Tibial nerve (tissue), 4 donors: ENCODE measurements around the gene DNM1L. TPM values are rescaled to one million over a fixed set of nuclear protein-coding genes. Genes with fewer than 3 reads are reported as not detected.
A peak's percentile ranks its signal among the peaks of the same experiment; 100 is the strongest.

Experiments
- DNase-seq, 2 donors: peaks; one replicate each; pipeline ENCODE4 v3.0.0-alpha.2; 2019; ENCODE audit warnings: low spot score in 2 of 2
- H3K27ac ChIP-seq, 4 donors: fragments of 200-600 bp; sonication (generic) in 3 of 4; one replicate each; pipeline ENCODE4 v1.5.1; 2017 to 2019; ENCODE audit warnings: mild to moderate bottlenecking in 1 of 4
- H3K27me3 ChIP-seq, 2 donors: fragments of 200-600 bp; sonication (generic) in 1 of 2; one replicate each; pipeline versions ENCODE4 v1.5.1 to v1.6.0; 2017 to 2019
- H3K36me3 ChIP-seq, 3 donors: fragments of 200-600 bp; sonication (generic); one replicate each; pipeline ENCODE4 v1.5.1; 2018 to 2019
- H3K4me1 ChIP-seq, 4 donors: fragments of 200-600 bp; sonication (generic) in 3 of 4; one replicate each; pipeline ENCODE4 v1.5.1; 2017 to 2019
- H3K4me3 ChIP-seq, 4 donors: fragments of 200-600 bp; sonication (generic) in 3 of 4; one replicate each; pipeline ENCODE4 v1.5.1; 2017 to 2019; ENCODE audit warnings: mild to moderate bottlenecking in 1 of 4, moderate library complexity in 1 of 4
- H3K9me3 ChIP-seq, 4 donors: fragments of 200-600 bp; sonication (generic) in 3 of 4; one replicate each; pipeline ENCODE4 v1.5.1; 2017 to 2019
- CTCF ChIP-seq, 5 experiments: fragments of 200-600 bp in 3 of 5; fragments of 450-650 bp in 2 of 5; sonication (generic) in 3 of 5; IDR thresholded peaks; one replicate each; pipeline ENCODE4 v1.5.1; 2016 to 2019; ENCODE audit warnings: antibody characterized with exemption in 5 of 5, mild to moderate bottlenecking in 3 of 5, moderate library complexity in 2 of 5
- EP300 ChIP-seq, 2 donors: sonication (generic); formaldehyde crosslinking; IDR thresholded peaks; one replicate each; pipeline ENCODE4 v1.6.1; 2017; ENCODE audit warnings: antibody characterized with exemption in 2 of 2, mild to moderate bottlenecking in 1 of 2
- POLR2A ChIP-seq, 2 donors: fragments of 450-650 bp; IDR thresholded peaks; one replicate each; pipeline ENCODE4 v1.6.1; 2017; ENCODE audit warnings: antibody characterized with exemption in 2 of 2, mild to moderate bottlenecking in 2 of 2, moderate library complexity in 2 of 2
- WGBS, 2 donors: methylation state at CpG; one replicate each; pipeline ENCODE4 v1.1.5; 2018; 5-methylcytosine and 5-hydroxymethylcytosine counted together
- total RNA-seq, 4 donors: library from RNA; depleted of rRNA; stranded (reverse); fragments of >200 nt; gene quantifications; one replicate each; pipeline ENCODE4 v1.1.0, GENCODE V29; 2016

DNM1L gene
- total RNA-seq, 4 donors from 2014 or later: 42.0 to 97.5 (median 59.1) TPM

- Histone ChIP-seq H3K4me3 (no peak overlapping the region), H3K9me3 (no peaks in the 10 kb centered on the region), H3K27me3 (no peaks in the 10 kb centered on the region), H3K27ac (no peak overlapping the region), H3K4me1 (peaks cover 0 to 26% (median 5%) of the 10 kb centered on the region in 4 donors), H3K36me3 (no peaks in the 10 kb centered on the region)
- WGBS, 2 donors: 67 to 71% methylated on average over 5 of the region's 5 CpGs
- no peak for DNase-seq
- no peak for TF ChIP-seq EP300 (IDR thresholded peaks at IDR 0.05)
- no peak for TF ChIP-seq POLR2A (IDR thresholded peaks at IDR 0.05)
- no peak for TF ChIP-seq CTCF (IDR thresholded peaks at IDR 0.05)
Measured at GRCh38 chr12:32777159-32777558, 98.1 kb downstream of the DNM1L start.

DNA sequence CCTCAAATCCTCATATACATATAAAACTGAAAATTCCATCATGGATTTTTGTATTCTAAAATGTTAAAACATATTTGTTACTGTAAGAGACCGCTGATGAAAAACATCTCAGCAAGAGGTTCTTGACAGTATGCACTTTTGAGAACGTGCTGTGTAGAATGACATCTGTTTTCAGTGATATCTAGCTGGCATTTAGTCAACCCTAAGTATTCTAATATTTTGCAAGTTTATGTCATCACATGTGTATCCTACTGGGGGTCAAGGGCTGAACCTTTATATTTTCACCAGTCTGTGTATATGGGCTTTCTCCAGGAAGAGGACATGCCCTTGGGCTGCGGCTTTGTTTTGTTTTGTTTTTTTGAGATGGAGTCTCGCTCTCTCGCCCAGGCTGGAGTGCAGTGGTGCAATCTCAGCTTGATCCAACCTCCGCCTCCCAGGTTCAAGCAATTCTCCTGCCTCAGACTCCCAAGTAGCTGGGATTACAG is 98.6 kb downstream of the DNM1L start:
- Histone ChIP-seq H3K4me1 (peaks cover 0 to 26% (median 5%) of the 10 kb centered on the region in 4 donors), H3K36me3 (no peaks in the 10 kb centered on the region), H3K27me3 (no peaks in the 10 kb centered on the region), H3K4me3 (no peak overlapping the region), H3K9me3 (no peaks in the 10 kb centered on the region), H3K27ac (no peak overlapping the region)
- TF ChIP-seq CTCF (IDR thresholded peaks at IDR 0.05) (no peak), POLR2A (IDR thresholded peaks at IDR 0.05) (no peak), EP300 (IDR thresholded peaks at IDR 0.05) (no peak)
- no peak for DNase-seq
- WGBS, 2 donors: 55 to 63% methylated on average over 6 of the region's 6 CpGs

DNA sequence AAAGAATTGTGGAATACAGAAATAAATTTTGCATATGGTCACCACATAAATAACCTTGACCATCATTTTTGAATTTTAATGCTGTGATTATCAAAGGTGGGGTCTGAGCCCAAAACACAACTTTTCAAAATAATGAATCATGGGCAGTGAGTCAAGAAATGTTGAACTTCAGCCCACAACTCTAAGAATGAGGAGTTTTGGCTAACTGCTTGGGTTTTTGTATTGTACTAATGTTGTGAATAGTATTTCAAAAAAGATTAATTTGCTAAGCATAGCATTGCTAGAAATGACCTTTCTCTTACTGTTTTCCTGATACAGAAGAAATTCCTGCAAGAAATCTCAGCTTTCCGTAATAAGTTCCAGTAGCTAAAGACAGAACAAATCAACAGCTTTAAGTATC is 101.0 kb downstream of the DNM1L start:
- 12 to 20% methylated on average over 1 of the region's 1 CpG for WGBS, 2 donors
- H3K27me3 ChIP-seq: no peaks in the 10 kb centered on the region
- TF ChIP-seq POLR2A (IDR thresholded peaks at IDR 0.05) (no peak), CTCF (IDR thresholded peaks at IDR 0.05) (no peak), EP300 (IDR thresholded peaks at IDR 0.05) (no peak)
- peaks cover 0 to 26% (median 5%) of the 10 kb centered on the region in 4 donors for H3K4me1 ChIP-seq
- no peaks in the 10 kb centered on the region for H3K36me3 ChIP-seq
- no peak overlapping the region for H3K4me3 ChIP-seq
- no peaks in the 10 kb centered on the region for H3K9me3 ChIP-seq
- DNase-seq: no peak
- peak overlapping the region in 2 of 4 donors; percentile 19 to 55 for H3K27ac ChIP-seq

GRCh38 chr12:32783029-32783428 is 103.9 kb downstream of the DNM1L start:
- Histone ChIP-seq H3K4me3 (no peak overlapping the region), H3K27ac (no peak overlapping the region), H3K4me1 (peaks cover 0 to 21% (median 5%) of the 10 kb centered on the region in 4 donors), H3K36me3 (no peaks in the 10 kb centered on the region), H3K9me3 (no peaks in the 10 kb centered on the region), H3K27me3 (no peaks in the 10 kb centered on the region)
- 39 to 47% methylated on average over 3 of the region's 3 CpGs for WGBS, 2 donors
- TF ChIP-seq CTCF (IDR thresholded peaks at IDR 0.05) (no peak), POLR2A (IDR thresholded peaks at IDR 0.05) (no peak), EP300 (IDR thresholded peaks at IDR 0.05) (no peak)
- DNase-seq: no peak

DNA sequence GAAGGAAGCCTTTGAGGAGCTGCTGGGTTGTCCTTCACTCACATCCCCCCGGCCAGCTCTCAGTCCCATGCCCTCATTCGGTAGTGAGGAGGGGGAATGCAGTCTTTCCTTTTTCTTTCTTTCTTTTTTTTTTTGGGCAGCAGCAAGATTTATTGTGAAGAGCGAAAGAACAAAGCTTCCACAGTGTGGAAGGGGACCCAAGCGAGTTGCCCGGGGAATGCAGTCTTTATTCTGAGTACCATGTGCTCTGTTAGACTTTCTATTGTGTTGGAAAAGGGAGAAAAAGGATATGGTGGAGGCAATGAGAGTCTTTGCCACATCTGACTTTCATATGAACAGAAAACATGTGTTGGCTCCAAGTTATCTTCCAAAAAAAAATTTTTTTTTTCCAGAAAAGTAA is 106.5 kb downstream of the DNM1L start:
- Histone ChIP-seq H3K9me3 (no peaks in the 10 kb centered on the region), H3K4me3 (no peak overlapping the region), H3K27me3 (no peaks in the 10 kb centered on the region), H3K36me3 (peaks cover 0 to 5% (median 0%) of the 10 kb centered on the region in 3 donors), H3K27ac (peak overlapping the region in 1 of 4 donors; percentile 59), H3K4me1 (peaks cover 0 to 6% (median 2%) of the 10 kb centered on the region in 4 donors)
- no peak for DNase-seq
- TF ChIP-seq CTCF (IDR thresholded peaks at IDR 0.05) (no peak), POLR2A (IDR thresholded peaks at IDR 0.05) (no peak), EP300 (IDR thresholded peaks at IDR 0.05) (no peak)
- WGBS, 2 donors: 54 to 58% methylated on average over 5 of the region's 5 CpGs
